HG03575 (cell line): ENCODE measurements around the gene RPLP2.

Experiments used
- ATAC-seq: cut with Tn5 transposase; IDR thresholded peaks from one replicate; pipeline ENCODE4 v1.9.1; 2021; ENCODE audit not compliant: unreplicated experiment, insufficient number of reproducible peaks, low FRiP score; ENCODE audit errors: extremely low read depth

RPLP2 gene

GRCh38 chr11:788953-789940 is 20.5 kb upstream of the RPLP2 start:
- ATAC-seq, result no peak

DNA sequence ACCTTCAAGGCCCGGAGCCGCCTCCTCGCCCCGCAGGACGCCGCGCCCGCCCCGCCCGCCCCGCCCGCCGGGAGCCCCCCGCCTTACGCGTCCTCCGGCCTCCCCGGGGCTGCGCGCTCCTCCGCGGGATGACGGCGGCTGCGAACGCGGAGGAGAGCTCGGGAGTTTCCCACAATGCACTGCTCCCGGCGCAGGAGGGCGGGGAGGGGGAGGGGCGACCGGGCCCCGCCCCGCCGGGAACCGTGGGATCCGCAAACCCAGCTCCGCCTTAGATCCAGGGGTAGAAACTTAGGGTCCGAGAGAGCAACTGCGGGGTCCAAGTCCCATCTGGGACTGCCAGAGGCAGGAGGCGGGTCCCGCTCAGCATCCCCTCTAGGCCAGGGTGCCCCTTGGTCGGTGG is 19.8 kb upstream of the RPLP2 start, which contains the start of gene CEND1:
Gene CEND1, minus strand, starts transcription at position 148 of the 400 bp plus-strand sequence. CDS start 1,514 bp downstream, outside the sequence.
- ATAC-seq, result no peak

GRCh38 chr11:790721-791564 is 18.8 kb upstream of the RPLP2 start:
- ATAC-seq, result no peak

GRCh38 chr11:791658-792534 is 17.9 kb upstream of the RPLP2 start:
- ATAC-seq, result no peak

DNA sequence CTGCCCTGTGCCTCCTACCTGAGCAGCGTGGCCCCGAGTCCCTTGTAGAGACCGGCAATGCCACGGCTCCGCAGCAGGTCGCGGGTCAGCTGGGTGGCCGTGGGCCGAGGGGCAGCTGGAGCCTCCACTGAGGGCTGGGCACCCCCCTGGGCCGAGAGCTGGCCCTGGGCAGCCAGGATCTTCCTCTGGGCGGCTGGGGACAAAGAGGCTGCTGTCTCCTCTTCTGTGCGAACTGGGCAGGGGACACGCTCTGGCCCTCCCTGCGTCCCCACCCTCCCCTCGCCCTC is 17.3 kb upstream of the RPLP2 start:
- ATAC-seq, result no peak

- ATAC-seq, result no peak
Measured at GRCh38 chr11:792873-793272, 16.9 kb upstream of the RPLP2 start.

DNA sequence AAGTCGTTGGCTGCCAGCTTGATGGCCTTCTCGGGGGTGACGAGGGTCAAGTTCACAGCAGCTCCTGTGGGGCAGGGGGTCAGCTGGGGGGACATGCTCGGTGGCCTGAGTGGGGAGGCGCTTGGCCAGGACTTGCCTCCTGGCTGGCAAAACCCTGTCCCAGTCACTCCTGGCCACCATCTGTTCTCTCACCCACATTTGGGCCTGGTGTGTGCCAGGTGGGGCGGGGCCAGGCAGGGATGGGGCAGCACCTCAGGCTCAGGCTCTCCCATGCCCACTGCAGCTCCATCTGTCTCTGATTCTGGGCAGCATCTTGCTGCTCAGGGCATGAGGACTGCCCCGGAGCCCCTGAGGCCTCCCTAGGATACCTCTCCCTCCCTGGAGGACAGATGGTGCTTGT is 16.2 kb upstream of the RPLP2 start:
- no peak for ATAC-seq

DNA sequence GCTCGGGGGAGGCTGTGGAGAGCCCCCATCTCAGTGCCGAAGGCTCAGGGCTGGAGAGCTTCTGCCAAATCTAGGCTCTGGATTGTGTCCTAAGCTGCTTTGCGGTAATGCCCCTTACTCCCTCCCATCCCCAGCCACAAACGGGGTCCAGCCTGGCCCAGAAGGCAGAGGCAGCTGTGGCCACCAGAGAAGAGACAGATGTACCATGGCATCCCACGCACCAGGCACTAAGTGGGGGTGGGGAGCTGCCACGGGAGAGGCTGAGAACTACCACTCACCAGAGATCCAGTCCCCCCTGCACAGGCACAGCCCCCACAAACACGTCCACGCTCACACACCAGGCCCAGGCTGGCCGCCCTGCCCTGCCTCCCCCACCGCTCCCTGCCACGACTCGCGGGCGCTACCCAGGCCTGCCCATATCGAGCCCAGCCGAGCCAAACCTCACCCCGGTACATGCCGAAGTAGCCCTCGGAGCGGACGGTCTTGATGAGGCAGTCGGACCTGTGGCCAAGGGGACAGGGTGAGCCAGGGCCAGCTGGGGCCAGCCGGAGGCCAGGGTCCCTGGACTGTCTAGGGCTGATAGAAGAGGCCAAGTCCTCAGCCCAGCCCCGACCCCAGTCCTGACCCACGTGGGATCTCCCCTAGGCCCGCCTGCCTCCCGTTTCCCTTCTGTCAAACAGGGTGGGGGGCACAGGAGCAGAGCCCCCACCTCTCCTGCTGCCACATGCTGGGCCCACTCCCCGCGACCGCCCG is 15.6 kb upstream of the RPLP2 start:
- no peak for ATAC-seq

GRCh38 chr11:794766-795633 is 14.8 kb upstream of the RPLP2 start:
- no peak for ATAC-seq

GRCh38 chr11:795634-796564 is 13.9 kb upstream of the RPLP2 start:
- no peak for ATAC-seq

- ATAC-seq, result no peak
Measured at GRCh38 chr11:796565-797295, 13.0 kb upstream of the RPLP2 start.

GRCh38 chr11:797296-798092 is 12.3 kb upstream of the RPLP2 start:
- no peak for ATAC-seq

DNA sequence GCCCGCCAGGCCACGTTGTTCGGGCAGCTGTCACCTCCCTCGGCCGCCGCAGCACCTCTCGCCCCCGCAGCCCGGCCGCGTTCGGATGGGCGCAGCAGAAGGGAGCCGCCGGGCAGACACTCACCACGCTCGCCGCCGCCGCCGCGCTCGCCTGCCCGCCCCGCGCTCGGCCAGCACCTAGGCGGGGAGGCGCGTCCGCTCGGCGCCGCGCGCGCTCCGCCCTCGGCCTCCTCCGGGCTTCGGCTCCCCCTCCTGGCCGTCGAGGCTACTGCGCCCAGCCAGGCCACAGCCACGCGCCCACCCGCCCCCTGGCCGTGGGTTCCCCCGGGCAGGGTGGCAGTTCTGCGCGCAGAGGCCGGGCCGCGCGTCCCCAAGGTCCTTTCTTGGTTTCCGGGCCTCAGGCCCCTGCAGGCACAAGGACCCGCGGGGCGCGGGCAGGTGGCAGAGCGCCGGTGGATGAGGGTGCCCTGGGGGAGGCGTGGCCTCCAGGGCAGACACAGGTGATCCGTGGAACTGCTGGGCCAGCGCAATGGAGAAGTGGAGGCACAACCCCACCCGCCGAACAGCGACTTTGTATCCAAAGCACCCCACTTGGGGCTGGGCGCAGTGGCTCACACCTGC is 11.6 kb upstream of the RPLP2 start, which contains the start of gene SLC25A22:
Gene SLC25A22, minus strand, starts transcription at position 189 of the 621 bp plus-strand sequence. CDS start 3,275 bp downstream, outside the sequence.
- ATAC-seq, result no peak

DNA sequence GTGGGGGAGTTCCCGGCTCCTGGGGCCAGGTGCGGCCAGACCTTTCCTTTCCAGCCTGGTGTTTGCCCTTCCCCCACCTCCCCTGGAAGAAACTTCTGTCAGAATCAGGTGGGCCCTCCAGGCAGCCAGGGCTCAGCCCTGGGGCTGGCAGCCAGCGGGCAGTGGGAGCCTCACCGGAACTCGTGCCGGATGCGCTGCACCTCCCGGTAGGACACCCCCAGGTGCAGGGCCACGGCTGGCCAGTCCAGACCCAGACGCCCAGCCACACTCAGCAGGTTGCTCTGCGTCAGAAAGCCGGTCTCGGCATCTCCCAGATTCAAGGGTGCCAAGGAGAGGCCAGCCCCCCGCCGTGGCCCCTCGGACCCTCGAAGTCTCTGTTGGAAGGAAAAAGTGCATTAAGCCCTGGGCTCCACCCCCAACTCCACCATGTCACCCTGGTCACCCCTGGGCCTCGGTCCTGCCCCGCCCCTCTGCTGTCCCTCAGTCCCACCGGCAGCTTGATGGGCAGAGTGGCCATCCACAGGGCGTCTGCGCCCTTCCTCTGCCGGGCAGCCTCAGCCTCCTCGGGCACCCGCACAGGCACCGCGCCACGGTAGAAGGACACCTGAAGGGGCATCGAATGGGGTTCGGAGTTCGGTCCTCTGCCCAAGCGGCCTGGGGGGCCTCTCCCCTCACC is 10.0 kb upstream of the RPLP2 start:
- no peak for ATAC-seq
